Stimulated activated CD4-positive, alpha-beta T cell treated with anti-CD3 and anti-CD28 coated beads, Interleukin-15, amount 100 ng/mL, for 48 hours (primary cell): ENCODE results near the gene TUBG2.
"Not testable (repeated sequence)": the region's sequence is repeated elsewhere in the genome, so short reads cannot be mapped to it uniquely, and the experiment has no call there.

Experiments used
- DNase-seq, 2 donors: peaks; one replicate each; pipeline ENCODE4 v3.0.0-alpha.2; 2020; ENCODE audit warnings: low read depth in 2 of 2

The TUBG2 gene

DNA sequence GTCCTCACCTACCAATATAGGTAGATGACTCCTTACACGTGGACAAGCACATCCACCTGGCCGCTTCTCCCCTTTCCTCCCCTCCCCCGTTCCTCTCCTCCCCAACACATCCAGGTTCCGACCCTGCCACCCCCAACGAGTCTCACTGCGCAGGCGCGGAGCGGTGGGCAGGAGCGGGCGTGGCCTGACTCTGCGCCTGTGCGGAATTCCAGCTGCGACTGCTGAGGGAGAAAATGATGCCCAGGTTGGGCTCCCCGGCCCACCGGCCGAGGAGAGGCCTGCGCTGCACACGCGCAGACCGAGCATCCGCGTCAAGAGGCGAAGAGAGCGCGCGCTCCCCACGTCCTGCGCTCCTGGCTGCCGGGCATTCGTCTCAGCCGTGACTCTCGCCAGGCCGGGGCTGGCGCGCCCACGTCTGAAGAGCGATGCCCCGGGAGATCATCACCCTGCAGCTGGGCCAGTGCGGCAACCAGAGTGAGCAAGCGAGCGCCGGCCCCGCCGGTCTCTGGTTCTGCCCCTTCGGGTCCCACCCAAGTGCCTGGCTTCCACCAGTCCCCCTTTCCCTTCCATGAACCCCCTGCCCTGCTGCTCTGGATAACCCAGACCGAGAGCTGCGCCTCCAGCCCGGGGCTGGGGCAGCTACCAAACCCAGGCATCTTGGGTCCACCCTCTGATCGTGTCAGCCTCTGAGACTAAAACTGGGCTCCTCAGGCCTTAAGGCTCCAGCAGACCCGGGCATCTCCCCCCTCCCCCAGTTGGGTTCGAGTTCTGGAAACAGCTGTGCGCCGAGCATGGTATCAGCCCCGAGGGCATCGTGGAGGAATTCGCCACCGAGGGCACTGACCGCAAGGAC, at the start of gene TUBG2:
TSS of gene TUBG2 (plus strand) at position 206 of the 853 bp plus-strand sequence. CDS start at position 426, 220 bp downstream.
- DNase-seq: peak; percentile 59 to 72

DNA sequence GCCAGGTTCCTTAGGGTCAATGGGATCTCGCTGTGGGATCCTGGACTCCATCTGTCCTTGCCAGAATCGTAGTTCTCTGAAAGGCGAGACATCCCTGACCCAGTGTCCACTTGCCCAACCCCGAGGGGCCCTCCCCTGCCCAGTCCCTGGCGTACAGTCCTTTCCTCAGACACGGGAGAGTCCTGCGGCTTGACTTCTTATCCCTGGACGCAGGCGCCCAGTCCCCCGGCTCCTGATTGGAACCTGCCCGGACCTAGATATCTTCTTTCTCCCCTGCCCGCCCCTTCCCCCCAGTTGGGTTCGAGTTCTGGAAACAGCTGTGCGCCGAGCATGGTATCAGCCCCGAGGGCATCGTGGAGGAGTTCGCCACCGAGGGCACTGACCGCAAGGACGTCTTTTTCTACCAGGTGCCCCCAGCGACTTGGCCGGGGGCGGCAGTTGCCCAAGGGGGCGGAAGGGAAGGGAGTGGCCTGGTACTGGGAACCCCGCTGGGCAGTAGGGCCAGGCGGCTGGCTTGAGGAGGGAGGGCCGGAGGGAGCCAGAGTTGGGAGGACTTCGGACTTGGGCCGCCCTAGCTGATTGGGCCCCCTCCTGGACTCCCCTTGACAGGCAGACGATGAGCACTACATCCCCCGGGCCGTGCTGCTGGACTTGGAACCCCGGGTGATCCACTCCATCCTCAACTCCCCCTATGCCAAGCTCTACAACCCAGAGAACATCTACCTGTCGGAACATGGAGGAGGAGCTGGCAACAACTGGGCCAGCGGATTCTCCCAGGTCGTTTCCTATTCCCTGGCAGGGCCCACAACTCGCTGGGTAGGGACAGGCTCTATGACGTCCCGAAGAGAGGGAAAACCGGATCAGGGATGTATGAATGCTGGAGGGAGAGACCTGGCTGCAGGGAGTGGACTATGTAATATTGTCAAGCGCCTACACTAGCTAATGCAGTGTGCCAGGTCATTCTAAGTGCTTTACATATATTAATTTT, 49.0 kb upstream of the TUBG2 start:
- DNase-seq: not testable (repeated sequence)

DNA sequence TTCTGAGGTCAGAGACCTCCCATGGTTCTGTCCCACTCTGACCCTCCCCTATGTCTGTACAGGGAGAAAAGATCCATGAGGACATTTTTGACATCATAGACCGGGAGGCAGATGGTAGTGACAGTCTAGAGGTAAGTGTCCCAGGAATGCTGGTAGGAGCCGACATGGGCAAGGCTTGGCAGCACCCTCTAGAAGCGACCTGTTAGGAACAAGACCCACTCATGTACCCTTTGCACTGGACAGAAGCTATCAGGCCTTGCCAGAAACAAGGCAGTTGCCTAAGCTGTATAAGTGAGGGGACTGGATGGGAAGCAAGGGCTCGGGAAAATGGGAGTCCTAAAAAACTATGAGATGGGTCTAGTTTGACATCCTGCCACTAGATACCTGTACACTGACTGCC, 47.1 kb upstream of the TUBG2 start:
- no peak for DNase-seq

DNA sequence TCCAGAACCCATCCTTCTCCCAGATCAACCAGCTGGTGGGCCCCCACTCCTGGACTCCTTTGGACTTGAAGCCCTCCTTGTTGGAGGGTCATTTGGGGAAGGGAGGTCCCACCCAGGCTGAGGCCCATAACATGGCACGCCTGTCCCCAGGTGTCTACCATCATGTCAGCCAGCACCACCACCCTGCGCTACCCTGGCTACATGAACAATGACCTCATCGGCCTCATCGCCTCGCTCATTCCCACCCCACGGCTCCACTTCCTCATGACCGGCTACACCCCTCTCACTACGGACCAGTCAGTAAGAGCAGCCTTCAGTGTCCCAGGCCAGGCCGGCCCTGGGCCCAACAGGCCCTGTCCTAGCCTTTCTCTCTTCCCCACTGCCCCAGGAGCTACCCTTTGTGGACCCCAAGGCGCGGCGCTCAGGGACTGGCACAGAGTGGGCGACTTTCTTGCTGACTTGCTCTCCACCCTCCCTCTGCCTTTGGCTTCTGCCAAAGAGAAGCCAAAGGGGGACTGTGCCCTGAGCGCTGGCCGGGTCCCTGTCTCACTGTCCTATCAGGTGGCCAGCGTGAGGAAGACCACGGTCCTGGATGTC, 45.3 kb upstream of the TUBG2 start:
- DNase-seq: no peak

DNA sequence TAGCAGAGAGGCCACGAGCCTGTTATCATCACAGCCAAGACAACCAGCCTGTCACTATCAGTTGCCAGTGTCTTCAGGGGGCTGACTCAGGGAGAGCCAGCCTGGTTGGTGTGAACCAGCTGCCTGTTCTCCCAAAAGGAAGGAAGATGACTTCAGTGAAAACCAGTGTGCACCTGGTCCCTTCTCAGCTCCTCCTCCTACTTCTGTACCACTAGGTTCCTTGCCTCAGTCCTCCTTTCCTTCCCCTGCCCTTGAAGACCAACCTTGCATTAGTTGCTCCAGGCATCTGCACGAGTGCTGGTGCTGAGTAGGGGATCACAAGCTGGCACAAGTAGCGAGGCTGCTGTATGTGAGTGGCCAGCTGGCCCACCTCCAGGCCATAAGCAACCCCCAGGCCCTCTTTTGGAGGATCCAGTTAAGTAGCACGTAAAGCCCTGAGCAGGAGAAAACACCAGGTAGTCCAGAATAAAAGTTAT, 41.1 kb upstream of the TUBG2 start:
- DNase-seq: no peak

DNA sequence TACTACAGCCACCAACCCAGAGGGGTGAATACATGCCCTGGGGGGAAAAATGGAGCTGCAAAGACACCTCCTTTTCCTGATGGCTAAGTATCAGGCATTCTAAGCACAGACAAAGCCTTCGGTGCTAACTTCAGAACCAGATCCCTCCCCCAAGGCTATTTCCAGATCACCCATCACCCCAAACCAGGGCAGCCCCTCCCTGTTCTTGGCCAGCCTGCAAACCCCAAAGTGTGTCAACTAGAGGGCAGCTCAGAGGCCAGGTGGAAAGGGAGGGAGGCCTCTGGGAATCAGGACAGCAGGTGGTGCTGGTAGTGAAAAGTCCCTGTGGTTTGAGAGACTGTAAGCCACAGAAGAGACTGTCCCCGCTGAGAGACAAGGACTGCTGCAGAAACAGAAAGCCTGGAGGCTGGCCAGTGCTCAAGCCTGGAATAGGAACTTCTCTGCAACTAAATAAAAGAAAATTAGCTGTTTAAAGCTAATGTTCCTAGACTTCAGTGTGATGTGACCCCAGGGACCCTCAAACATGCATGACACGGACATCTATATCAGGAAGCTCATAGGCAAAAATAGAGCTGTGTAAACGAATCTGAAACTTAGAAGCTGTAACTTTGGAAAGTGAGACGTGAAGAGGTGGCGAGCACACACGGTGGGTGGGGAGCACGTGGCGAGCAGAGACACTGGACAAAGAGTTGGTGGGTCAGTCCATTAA, 40.5 kb upstream of the TUBG2 start:
- DNase-seq: no peak

DNA sequence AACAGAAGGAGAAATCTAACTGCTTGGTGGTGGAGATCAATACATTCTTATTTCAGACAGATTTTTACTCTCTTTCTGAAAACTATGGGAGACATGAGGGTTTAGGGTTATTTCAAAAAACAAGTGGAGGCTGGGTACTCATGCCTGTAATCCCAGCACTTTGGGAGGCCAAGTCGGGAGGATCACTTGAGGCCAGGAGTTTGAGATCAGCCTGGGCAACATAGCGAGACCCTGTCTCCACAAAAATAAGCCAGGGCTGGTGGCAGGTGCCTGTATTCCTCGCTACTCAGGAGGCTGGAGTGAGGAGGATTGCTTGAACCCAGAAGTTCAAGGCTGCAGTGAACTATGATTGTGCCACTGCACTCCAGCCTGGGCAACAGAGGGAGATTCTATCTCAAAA, 37.1 kb upstream of the TUBG2 start:
- not testable (repeated sequence) for DNase-seq

DNA sequence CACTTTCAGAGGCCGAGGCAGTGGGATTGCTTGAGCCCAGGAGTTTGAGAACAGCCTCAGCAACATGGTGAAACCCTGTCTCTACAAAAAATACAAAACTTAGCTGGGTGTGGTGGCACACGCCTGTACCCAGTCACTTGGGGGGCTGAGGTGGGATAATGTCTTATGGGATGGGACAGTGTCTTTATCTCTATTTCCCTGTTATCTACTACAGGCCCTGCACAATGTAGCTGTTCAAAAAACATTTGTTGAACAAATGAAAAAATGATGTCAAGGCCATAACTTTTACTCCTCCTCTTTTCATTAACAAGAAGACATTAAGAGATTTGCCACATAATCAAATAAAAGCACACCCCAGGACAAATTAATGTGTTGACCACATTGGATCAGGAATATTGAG, 35.8 kb upstream of the TUBG2 start:
- no peak for DNase-seq

DNA sequence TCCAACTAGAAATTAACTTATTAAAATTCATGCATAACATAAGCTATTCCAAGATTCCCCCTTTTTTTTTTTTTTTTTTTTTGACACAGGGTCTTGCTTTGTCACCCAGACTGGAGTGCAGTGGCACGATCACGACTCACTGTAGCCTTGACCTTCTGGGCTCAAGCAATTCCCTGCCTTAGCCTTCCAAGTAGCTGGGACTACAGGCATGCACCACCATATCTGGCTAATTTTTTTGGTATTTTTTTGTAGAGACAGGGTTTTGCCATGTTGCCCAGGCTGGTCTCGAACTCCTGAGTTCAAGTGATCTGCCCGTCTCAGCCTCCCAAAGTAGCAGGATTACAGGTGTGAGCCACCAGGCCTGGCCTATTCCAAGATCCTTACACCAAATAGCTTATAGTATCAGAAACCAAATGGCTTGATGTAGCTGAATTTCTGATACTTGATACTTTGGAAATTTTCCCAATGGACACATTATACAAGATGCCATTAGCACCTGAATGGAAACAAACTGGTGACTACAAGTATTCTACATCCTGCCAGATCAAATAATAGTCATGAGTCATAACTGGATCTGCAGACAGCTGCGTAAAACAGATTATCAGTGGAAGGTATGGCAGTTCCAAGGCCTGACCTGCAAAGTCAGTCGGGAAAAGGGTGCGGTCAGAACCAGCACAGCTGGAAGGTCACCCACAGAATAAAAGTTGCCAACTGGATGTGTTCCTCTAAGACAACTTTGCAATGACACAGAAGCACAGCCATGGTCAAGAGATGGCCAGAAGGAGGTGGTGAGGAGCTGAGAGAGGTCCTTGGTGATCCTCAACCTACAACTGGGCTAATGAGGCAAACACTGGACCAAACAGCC, 35.1 kb upstream of the TUBG2 start:
- no peak for DNase-seq

DNA sequence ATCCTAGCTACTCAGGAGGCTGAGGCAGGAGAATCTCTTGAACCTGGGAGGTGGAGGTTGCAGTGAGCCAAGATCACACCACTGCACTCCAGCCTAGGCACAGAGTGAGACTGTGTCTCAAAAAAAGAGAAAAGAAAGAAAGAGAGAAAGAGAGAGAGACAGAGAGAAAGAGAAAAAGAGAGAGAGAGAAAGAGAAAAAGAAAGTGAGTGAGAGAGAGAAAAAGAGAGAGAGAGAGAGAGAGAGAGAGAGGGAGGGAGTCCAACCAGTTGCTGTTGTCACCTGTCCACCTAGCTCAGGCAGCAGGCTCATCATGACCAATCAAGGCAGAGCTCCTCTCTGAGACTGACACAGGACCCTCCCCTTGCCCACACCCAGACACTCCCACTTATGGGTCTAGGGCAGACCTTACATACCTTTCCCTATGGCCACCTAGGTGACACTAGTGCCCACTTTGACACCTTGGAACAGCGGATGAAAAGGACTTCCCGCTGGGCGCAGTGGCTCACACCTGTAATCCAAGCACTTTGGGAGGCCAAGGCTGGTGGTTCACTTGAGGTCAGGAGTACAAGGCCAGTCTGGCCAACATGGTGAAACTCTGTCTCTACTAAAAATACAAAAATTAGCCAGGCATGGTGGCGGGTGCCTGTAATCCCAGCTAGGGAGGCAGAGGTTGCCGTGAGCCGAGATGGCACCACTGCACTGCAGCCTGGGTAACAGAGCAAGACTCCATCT, 31.9 kb upstream of the TUBG2 start:
- not testable (repeated sequence) for DNase-seq

DNA sequence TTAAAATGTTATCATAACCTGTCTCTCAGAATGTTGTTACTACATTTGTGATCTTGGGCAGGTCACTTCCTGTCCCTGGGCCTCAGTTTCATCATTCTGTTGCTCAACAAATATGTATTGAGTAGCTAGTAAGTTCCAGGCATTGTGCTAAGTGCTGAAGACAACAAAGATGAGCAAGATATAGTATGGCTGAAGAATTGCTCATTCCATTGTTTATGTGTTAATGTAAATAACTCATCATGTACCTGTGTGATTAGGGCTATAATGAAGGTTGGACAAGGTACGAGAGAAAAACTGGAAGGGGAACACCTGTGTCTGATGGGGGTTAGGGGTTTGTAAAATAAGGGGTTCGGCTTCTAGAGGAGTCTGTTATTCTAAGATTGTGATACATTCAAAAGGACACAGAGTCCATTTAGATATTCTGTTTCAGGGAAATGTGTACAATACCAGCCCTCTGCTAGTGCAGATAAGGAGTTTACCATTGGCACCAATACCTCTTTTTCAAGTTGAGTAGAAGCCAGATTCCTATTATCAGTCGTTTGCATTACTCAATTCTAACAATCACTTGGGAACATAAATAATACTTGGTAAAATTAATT, 29.6 kb upstream of the TUBG2 start:
- DNase-seq: no peak

DNA sequence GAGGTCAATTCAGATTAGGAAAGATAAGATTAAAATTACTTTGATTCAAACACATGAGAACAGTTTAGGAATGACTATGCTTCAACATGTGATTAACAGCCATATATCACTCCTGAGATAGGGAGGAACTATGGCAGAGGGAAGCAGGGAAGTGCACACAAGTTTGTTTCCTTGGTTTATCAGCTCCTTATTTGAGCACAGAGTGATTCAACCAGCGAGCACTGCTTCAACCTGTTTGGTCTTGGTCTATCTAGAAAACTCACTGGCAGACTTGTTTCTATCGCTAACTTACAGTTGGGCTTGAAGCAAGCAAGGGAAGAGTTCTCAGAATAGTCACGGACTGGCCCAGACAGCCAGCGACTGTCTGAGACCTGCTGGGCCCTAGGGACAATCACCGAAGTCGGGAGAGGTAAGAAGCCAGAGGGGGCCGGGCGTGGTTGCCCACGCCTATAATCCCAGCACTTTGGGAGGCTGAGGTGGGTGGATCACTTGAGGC, 26.1 kb upstream of the TUBG2 start:
- DNase-seq: no peak

DNA sequence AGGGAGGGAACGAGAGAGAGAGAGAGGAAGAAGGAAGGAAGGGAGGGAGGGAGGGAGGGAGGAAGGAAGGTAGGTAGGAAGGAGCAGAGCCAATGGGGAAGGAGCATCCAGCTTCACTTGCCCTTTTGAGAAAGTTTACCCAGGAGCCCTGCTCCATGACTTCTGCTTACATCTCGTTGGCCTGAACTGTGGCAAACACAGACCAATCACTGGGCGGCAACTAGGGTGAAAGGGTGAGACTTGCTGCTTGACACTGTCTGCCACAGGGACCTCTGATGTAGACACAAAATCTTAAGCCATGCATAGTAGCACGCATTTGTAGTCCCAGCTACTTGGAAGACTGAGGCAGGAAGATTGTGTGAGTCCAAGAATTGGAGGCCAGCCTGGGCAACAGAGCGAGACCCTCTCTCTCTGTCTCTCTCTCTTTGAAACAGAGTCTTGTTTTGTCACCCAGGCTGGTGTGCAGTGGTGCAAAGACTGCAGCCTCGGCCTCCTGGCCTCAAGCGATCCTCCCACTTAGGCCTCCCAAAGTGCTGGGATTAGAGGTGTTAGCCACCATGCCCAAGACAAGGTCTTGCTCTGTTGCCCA, 19.5 kb upstream of the TUBG2 start:
- DNase-seq: no peak

DNA sequence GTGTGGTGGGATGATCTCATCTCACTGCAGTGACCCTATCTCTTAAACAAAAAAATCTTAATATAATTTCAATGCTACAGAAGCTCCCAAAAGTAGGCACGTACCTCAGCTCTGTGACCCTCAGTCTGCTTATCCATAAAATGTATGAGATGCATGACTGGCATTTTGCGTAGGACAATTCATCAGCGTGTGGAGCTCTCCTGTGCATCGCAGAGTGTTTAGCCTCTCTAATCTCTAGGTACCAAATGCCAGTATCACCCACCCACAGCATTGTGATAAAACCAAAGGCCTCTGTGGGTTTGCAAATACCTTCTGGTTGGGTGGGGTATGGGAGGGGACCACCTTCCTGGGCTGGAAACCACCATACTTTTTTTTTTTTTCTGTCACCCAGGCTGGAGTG, 19.0 kb upstream of the TUBG2 start:
- DNase-seq: no peak

DNA sequence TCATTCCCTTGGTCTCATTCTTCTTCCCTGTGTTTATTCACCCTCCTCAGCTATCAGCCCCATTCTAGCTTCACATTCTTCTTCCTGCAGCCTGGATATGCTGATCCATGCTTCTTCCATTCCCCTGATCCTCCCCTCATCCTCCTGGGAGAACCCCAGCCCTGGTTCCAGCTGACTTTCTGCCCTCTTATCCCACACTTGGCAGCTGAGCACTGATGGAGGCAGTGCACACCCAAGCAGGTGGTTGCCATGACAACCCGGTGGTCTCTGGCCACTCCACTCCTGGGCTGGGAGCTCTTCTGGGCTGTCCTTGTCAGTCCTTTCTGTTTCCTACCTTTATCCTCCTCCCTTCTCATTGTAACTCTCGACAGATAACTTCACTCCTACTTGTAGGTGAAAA, 16.7 kb upstream of the TUBG2 start:
- no peak for DNase-seq

DNA sequence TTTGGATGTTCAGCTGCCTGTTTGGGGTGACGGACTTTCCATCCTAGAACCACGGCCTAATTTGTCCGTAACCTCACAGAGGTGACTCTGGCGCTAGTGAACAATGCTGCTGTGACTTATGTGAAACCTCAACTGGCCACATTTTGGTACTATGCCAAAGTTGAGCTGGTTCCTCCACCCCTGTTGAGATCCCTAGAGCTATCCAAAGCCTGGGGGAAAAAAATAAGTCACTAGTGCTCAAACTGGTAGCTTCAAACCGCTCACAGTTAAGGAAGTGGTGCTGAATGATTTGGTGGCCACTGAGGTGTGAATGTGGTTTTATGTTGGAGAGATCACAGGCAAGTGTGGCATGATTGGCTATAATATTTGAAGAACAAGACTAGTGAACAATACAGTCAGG, 11.3 kb upstream of the TUBG2 start:
- no peak for DNase-seq

DNA sequence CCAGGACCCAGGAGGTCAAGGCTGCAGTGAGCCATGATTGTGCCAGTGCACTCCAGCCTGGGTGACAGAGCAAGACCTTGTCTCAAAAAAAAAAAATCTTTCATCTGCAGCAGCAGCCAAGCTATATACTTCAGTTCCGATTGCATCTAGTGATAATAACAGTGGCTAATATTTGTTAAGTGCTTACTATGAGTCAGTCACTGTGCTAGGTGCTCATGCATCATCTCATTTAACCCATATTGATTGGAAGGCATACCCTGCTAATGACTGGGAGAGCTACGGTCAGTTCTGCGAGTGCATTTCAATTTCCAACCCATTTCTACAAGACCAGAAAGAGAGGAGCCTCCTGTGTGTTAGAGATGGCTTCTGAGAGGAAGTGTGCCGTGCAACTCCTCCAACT, 7.7 kb upstream of the TUBG2 start:
- no peak for DNase-seq

DNA sequence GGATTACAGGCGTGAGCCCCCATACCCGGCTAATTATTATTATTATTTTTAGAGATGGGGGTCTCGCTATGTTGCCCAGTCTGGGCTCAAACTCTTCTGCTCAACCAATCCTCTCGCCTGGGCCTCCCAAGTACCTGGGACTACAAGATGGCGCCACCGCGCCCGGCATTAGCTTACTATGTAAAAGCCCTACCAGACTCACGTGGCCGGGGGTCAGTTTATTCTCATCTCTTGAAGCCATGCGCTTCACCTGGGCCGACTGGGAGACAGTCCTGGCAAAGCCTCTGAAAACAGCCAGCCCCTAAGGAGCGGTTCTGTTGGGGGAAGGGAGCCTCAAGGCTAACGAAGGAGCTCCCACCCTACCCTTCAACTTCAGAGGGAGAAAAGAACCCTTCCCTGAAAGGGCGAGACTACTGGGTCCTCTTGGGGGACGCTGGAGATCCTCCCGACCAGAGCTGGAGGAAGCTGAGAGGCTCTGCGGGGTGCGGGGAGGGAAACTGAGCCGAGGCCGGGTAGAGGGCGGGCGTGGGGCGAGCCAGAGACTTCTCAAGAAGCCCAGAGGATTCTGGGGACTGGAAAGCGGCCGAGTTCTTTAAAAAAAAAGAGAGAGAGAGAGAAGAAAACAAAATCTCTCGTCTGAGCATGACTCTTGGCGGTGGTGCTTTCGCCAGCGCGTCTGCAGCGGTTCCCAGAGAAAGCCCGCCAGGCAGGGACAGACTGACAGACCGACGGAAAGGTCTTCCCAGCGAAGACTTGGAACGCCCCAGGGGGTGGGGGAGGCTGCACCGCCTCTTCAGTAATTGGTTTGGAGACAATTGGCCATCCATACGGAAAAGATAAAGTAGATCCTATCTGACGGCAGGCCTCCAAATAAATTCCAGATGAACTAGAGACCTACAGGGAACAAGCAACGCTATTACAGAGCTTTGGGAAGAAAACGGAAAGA, 5.6 kb upstream of the TUBG2 start:
- no peak for DNase-seq
